Measurements from ENCODE around the gene CERS6. TPM values are rescaled to one million over a fixed set of nuclear protein-coding genes. Genes with fewer than 3 reads are reported as not detected.

Gene CERS6
- total and polyA plus RNA-seq, 2 of the 8 experiments (the other 6 are each of a cell fraction or from before 2014, with no cell fraction given) = 6.8 to 28.2 TPM

DNA sequence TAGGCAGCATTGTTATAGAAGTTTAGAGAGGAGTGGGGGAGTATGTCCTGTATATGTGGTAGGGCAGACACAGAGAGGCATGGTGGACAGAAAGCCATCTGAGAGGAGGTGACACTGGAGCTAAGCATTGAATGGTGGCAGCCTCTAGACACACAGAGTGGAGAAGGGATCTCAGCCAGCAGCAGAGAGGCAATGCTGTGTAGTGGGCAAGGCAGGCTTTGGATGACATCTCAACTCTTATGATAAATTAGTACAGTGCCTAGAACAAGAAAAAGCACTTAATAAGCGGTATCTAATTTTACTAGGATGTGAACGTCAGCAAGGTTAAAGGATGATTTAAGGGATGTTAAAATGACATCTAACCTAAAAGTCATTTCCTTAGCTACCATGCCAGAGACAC is 22.5 kb upstream of the CERS6 start:
- no peaks in the 10 kb centered on the region for H3K36me3 ChIP-seq (ENCODE audit: control insufficient read depth in 2 of 4, insufficient read depth in 4 of 4, low read length in 3 of 4)
- H3K23ac ChIP-seq (ENCODE audit: insufficient read length) = no peak overlapping the region
- no peaks in the 10 kb centered on the region for H3K79me1 ChIP-seq (ENCODE audit: low read depth, low read length)
- CTCF ChIA-PET (ENCODE audit: partially characterized antibody) = interaction anchor here (1.1 kb wide), 1 partner anchor 278 kb away, joined by 4 read pairs; no protein-coding TSS in a partner anchor
- H2BK15ac ChIP-seq (ENCODE audit: low read length) = no peak overlapping the region
- H3K79me2 ChIP-seq (ENCODE audit: control insufficient read depth in 1 of 2, insufficient read depth in 2 of 2, low read length in 2 of 2) = no peaks in the 10 kb centered on the region
- no peaks in the 10 kb centered on the region for H3K27me3 ChIP-seq (replicated peaks in 1 of 4; ENCODE audit: control insufficient read depth in 3 of 4, extremely low read depth in 1 of 4, insufficient read depth in 3 of 4, low read length in 3 of 4)
- no peak overlapping the region for H4K8ac ChIP-seq (ENCODE audit: extremely low read depth, insufficient read depth, low read length)
- no peak for FAIRE-seq
- H3K23me2 ChIP-seq (ENCODE audit: low read depth, low read length) = no peaks in the 10 kb centered on the region
- no peak overlapping the region for H3K14ac ChIP-seq (ENCODE audit: insufficient read length)
- no peak overlapping the region for H3K9ac ChIP-seq (replicated peaks in 1 of 4; ENCODE audit: extremely low read depth in 1 of 4, low read depth in 3 of 4, low read length in 3 of 4)
- no peak overlapping the region for H2BK12ac ChIP-seq (ENCODE audit: low read depth, low read length)
- H4K20me1 ChIP-seq (replicated peaks in 1 of 2; ENCODE audit: control insufficient read depth in 1 of 2, insufficient read depth in 2 of 2, low read length in 2 of 2) = no peaks in the 10 kb centered on the region
- H3K18ac ChIP-seq (ENCODE audit: extremely low read depth, low read length) = no peak overlapping the region
- H3K4me2 ChIP-seq (ENCODE audit: insufficient read depth in 1 of 2, low read depth in 2 of 2, low read length in 2 of 2) = no peak overlapping the region
- H3K4me3 ChIP-seq (ENCODE audit: extremely low read depth in 1 of 4, insufficient read depth in 2 of 4, low read depth in 3 of 4, low read length in 4 of 4) = no peak overlapping the region
- no peak overlapping the region for H3K4ac ChIP-seq (replicated peaks; ENCODE audit: insufficient read length, low read depth, low read length)
- H2BK5ac ChIP-seq (ENCODE audit: low read depth, low read length) = no peak overlapping the region
- H2BK120ac ChIP-seq (replicated peaks; ENCODE audit: low read depth, low read length) = no peak overlapping the region
- 71% methylated on average over 2 of the region's 2 CpGs; no CpG with 5 or more reads in 1 of the 2 experiments for WGBS, 2 experiments (ENCODE audit: extremely low coverage in 1 of 2, insufficient coverage in 1 of 2, insufficient read length in 1 of 2, insufficient replicate concordance in 2 of 2, low coverage in 1 of 2, low lambda C conversion rate in 2 of 2, missing lambda C conversion rate in 1 of 2)
- no peaks in the 10 kb centered on the region for H3K9me3 ChIP-seq (ENCODE audit: insufficient read depth in 2 of 2, low read depth in 1 of 2, low read length in 1 of 2)
- no peak overlapping the region for H4K91ac ChIP-seq (replicated peaks; ENCODE audit: insufficient read length, low read length)
- no peak overlapping the region for H3K27ac ChIP-seq (ENCODE audit: low read depth, low read length)
- POLR2A ChIA-PET (ENCODE audit: partially characterized antibody) = no interaction called here
- no peak overlapping the region for H3K56ac ChIP-seq (replicated peaks; ENCODE audit: insufficient read length, low read depth, low read length)
- no peak for DNase-seq (ENCODE audit: low read depth in 1 of 2, low spot score in 2 of 2)
- H3K4me1 ChIP-seq (replicated peaks in 1 of 4; ENCODE audit: control insufficient read depth in 3 of 4, insufficient read depth in 4 of 4, low read length in 3 of 4) = peaks cover 0 to 5% (median 2%) of the 10 kb centered on the region in 4 experiments; a peak in 3 of 7 replicates
- H2AK5ac ChIP-seq (ENCODE audit: low read depth, low read length) = no peak overlapping the region
- no peak overlapping the region for H2BK20ac ChIP-seq (ENCODE audit: low read length)
- TF ChIP-seq KDM1A (IDR thresholded peaks at IDR 0.05; ENCODE audit: borderline replicate concordance, low read length) (no peak), CBX5 (IDR thresholded peaks at IDR 0.05; ENCODE audit: low read depth, low read length) (no peak), YY1 (IDR thresholded peaks at IDR 0.05; ENCODE audit: low read depth, low read length) (no peak), TBP (IDR thresholded peaks at IDR 0.05; ENCODE audit: low read depth, low read length) (no peak), SIN3A (conservative IDR thresholded peaks at IDR 0.05 in 1 of 2, IDR thresholded peaks at IDR 0.05 in 1 of 2; ENCODE audit: low read depth in 1 of 2, low read length in 2 of 2) (no peak), RAD21 (IDR thresholded peaks at IDR 0.05 in 1 of 2, conservative IDR thresholded peaks at IDR 0.05 in 1 of 2; ENCODE audit: low read depth in 2 of 2, low read length in 2 of 2) (no peak), HDAC6 (IDR thresholded peaks at IDR 0.05; ENCODE audit: low read depth, low read length) (no peak), CTBP2 (IDR thresholded peaks at IDR 0.05; ENCODE audit: borderline replicate concordance, insufficient read depth, insufficient read length, low read length) (no peak), CHD2 (IDR thresholded peaks at IDR 0.05; ENCODE audit: low read length) (no peak), JUN (IDR thresholded peaks at IDR 0.05; ENCODE audit: low read depth, low read length) (no peak), SRF (IDR thresholded peaks at IDR 0.05; ENCODE audit: low read depth, low read length) (no peak)
- TF ChIP-seq, protein P1, sequence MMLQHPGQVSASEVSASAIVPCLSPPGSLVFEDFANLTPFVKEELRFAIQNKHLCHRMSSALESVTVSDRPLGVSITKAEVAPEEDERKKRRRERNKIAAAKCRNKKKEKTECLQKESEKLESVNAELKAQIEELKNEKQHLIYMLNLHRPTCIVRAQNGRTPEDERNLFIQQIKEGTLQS (IDR thresholded peaks at IDR 0.05; ENCODE audit: insufficient read depth, low read depth, low read length) = no peak
- no peak overlapping the region for H4K5ac ChIP-seq (ENCODE audit: insufficient read length, low read depth, low read length)
- no peak overlapping the region for H2AFZ ChIP-seq (ENCODE audit: low read length)
